GM19395 (cell line): ENCODE data around the gene D2HGDH.
"Not testable (repeated sequence)": the region's sequence is repeated elsewhere in the genome, so short reads cannot be mapped to it uniquely, and the experiment has no call there.

Source experiments
- ATAC-seq: cut with Tn5 transposase; IDR thresholded peaks from one replicate; pipeline ENCODE4 v1.9.1; 2021; ENCODE audit warnings: mild to moderate bottlenecking, moderate library complexity; ENCODE audit not compliant: unreplicated experiment

The D2HGDH gene

DNA sequence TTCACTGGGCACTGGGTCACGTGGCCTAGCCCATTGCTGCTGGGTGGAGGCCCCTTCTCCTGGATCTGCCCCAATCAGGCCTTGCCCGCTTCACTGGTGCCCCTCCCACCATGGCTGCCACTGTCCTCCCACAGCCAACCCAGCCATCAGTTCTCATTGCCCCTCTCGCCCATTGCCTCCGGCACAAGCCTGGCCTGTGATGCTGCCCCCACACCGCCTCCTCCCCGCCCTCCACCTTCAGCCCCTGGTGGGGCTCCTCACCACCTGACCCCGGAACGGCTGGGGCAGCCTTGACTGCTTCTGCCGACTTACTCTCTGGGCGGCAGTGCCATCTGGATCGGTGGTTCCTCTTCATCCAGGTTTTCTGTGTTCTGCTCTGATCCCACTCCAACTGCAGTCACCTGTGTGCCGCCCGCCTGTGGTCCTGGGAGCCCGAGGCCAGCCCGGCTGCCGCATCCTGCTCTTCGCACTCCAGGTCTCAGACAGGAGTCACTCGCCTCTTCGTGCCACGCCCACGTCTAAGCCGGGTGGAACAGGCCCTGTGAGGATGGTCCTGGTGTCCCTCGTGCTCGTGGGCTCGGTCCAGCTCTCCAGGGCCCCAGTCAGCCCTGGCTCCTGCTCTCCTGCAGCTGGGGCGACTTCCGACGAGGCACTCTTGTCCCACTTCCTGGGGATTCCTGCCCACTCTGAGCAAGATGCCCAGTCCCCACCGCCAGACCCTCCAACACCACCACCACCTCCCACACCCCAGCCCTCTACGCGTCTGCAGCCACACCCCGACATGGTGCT lies 14.2 kb downstream of the D2HGDH start:
- no peak for ATAC-seq

- ATAC-seq, result no peak
Observed at GRCh38 chr2:241750076-241750840, 15.8 kb downstream of the D2HGDH start.

GRCh38 chr2:241751152-241751551 lies 16.7 kb downstream of the D2HGDH start:
- no peak for ATAC-seq

DNA sequence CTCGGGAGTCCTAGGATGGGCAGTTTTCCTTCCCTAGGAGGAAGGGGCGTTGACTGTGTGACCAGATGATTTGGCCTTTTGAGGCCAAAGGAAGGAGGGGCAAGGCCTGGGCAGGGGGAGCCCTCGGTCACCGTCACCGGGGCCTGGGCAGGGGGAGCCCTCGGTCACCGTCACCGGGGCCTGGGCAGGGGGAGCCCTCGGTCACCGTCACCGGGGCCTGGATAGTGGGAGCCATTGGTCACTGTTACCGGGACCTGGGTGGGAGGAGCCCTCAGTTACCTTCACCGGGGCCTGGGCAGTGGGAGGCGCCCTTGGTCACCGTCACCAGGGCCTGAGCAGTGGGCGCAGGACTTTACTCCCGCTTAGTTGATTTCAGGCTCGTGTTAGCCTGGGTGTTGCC lies 17.3 kb downstream of the D2HGDH start:
- no peak for ATAC-seq

GRCh38 chr2:241752253-241752652 lies 17.8 kb downstream of the D2HGDH start:
- no peak for ATAC-seq

DNA sequence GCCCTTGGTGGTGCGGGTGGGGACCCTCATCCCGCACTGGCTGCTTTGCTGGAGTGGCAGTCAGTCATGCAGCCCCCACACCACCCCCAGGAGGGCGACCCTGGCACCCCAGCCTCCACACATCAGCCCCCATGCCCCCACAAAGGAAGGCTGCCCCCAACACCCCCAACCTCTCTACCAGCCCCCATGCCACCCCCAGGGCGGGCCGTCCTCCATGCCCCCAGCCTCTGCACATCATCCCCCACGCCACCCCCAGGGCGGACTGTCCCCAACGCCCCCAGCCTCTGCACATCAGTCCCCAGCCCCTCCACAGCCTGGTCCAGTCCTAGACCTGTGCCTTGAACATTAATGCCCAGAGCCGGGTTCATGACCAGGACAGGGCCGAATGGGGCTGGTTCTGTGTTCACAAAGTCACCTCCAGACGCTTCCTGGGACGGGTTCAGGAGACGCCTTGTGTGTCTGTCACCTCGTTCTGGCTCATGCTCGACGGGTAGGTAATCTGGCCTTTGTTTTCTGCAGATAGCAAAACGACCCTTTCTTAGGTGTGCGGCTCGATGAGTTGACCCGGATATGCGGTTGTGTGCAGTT lies 18.4 kb downstream of the D2HGDH start:
- ATAC-seq, result no peak

GRCh38 chr2:241753493-241753892 lies 19.1 kb downstream of the D2HGDH start:
- ATAC-seq, result no peak

DNA sequence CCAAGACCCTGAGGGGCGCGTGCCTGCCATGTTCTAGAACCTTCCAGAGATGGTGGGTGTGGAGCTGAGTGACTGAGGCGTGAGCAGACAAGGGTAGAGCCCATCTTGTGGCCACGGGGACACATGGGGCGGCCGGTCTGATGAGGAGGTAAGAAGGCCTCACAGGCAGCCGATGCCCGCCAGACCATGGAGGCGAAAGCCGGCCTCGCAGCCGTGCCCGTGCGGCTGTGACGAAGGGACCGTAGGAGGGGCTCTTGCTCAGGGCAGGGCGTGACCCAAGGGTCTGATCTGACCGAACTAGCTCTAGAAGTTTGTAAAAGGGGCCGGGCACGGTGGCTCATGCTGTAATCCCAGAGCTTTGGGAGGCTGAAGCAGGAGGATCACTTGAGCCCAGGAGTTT lies 19.6 kb downstream of the D2HGDH start:
- ATAC-seq, result no peak

GRCh38 chr2:241755166-241755565 lies 20.7 kb downstream of the D2HGDH start:
- ATAC-seq, result no peak

- no peak for ATAC-seq
Observed at GRCh38 chr2:241755777-241756176, 21.3 kb downstream of the D2HGDH start.

DNA sequence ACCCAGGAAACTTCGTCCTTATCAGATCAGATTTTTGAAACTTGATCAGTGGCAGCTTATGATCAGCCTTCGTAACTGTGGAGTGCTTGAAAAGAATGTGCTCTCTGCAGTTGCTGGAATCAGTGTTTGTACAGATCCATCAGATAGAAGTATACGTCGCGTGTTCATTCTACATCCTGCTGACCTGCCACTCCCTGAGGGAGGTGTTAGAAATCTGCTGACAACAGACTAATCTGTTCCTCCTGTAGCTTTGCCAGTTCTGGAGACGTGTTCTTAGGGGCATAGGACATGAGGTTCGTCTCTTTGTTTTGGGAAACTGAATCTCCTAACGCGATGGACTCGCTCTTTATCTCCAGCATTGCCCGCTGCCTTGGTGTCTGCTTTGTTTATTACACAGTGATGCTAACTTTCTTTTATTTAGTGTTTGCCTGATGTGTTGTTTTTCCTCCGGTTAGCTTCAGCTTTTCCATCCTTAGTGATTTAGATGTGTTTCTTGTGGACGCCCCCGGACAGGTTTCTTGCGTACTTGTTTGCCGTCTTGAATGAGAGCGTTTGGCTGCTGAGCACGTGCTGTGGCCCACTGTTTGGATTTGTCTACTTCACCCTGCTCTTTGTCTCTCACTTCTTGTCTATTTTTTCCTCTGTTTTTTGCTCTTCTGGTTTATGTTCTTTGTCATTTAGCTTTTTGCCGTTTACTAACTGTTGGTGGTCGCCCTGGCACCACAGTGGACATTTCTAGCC lies 24.8 kb downstream of the D2HGDH start:
- no peak for ATAC-seq

- ATAC-seq, result not testable (repeated sequence)
Observed at GRCh38 chr2:241759893-241760292, 25.5 kb downstream of the D2HGDH start.

GRCh38 chr2:241760301-241760771 lies 25.9 kb downstream of the D2HGDH start:
- ATAC-seq, result no peak

GRCh38 chr2:241762321-241762932 lies 28.0 kb downstream of the D2HGDH start:
- no peak for ATAC-seq

GRCh38 chr2:241762933-241763369 lies 28.5 kb downstream of the D2HGDH start:
- ATAC-seq, result no peak

DNA sequence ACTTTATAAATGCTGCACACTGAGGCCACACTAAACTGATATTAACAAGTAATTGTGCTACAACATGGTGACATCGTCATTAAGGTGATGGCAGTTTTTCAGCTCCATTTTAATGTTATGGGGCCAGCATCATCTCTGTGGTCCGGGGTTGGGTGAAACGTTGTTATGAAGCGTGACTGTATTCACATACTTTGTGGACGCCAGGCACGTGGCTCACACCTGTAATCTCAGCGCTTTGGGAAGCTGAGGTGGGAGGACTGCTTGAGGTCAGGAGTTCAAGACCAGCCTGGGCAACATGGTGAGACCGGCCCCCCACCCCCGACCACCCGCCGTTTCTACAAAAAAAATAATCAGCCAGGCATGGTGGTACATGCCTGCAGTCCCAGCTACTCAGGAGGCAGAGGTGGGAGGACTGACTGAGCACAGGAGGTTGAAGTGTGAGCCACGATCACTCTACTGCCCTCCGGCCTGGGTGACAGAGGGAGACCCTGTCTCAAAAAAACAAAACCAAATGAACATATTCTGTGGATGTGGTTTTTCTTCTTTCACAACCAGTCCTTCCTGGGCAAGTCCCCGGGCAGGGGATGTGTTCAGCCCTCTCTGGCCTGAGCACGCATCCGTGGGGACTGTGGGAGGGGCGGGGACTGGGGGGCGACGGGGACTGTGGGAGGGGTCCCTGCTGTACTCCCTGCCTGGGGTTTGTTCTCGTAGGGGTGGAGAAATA lies 29.3 kb downstream of the D2HGDH start:
- ATAC-seq, result no peak

GRCh38 chr2:241764275-241765241 lies 30.1 kb downstream of the D2HGDH start:
- no peak for ATAC-seq

DNA sequence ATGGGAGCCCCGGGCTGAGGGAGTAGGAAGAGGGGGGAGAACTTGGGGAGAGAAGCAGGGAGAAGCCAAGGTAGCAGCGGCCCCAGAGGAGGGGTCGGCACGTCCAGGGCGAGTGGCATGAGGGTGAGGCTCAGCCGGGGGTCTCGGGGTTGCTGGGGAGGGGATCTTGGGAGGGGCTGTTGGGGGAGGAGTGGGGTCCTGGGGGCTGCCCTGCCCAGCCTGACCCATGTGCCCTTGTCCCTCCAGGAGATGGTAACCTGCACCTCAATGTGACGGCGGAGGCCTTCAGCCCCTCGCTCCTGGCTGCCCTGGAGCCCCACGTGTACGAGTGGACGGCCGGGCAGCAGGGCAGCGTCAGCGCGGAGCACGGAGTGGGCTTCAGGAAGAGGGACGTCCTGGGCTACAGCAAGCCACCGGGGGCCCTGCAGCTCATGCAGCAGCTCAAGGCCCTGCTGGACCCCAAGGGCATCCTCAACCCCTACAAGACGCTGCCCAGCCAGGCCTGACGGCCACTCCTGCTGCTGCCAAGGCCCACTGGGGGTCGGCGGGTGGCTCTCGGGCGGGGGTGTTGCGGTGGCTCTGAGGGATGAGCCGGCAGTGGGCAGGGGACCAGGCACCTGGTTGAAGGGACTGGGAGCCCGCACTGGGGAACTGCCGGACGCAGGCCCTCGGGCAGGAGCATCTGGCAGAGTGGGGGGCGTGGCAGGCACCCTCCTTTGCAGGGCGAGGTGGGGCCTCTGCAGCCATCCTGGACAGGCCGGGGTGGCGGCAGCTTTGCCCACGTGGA lies 33.2 kb downstream of the D2HGDH start:
- ATAC-seq, result no peak
